Esophagus squamous epithelium (tissue), 5 donors: Measurements from ENCODE around the gene FBN3. TPM values are rescaled to one million over a fixed set of nuclear protein-coding genes. Genes with fewer than 3 reads are reported as not detected.

Experiments used
- DNase-seq: peaks from one replicate; lab custom pipeline; 2025; lab: John Stamatoyannopoulos, UW
- H3K27ac ChIP-seq, 4 donors: fragments of 200-600 bp; sonication (generic); one replicate each; pipeline ENCODE4 v1.5.1; 2016 to 2019; ENCODE audit warnings: mild to moderate bottlenecking in 1 of 4
- H3K27me3 ChIP-seq, 4 donors: fragments of 200-600 bp; sonication (generic); 1 replicate in 3 of 4; 2 replicates in 1 of 4; pipeline versions ENCODE4 v1.5.1 to v1.6.0; 2017 to 2021; ENCODE audit warnings: antibody characterized with exemption in 1 of 4
- H3K36me3 ChIP-seq, 3 donors: fragments of 200-600 bp; sonication (generic); one replicate each; pipeline ENCODE4 v1.5.1; 2016 to 2019
- H3K4me1 ChIP-seq, 3 donors: fragments of 200-600 bp; sonication (generic); one replicate each; pipeline ENCODE4 v1.5.1; 2017 to 2019
- H3K4me3 ChIP-seq, 4 donors: fragments of 200-600 bp; sonication (generic); 1 replicate in 3 of 4; 2 replicates in 1 of 4; pipeline ENCODE4 v1.5.1; 2016 to 2019; ENCODE audit warnings: mild to moderate bottlenecking in 2 of 4, moderate library complexity in 1 of 4
- H3K9me3 ChIP-seq, 3 donors: fragments of 200-600 bp; sonication (generic); one replicate each; pipeline ENCODE4 v1.5.1; 2016 to 2019
- POLR2A ChIP-seq, 4 donors: fragments of 450-650 bp; IDR thresholded peaks; one replicate each; pipeline ENCODE4 v1.6.1; 2017; ENCODE audit warnings: antibody characterized with exemption in 4 of 4, mild to moderate bottlenecking in 4 of 4, moderate library complexity in 3 of 4
- WGBS, 2 donors: methylation state at CpG; one replicate each; pipeline ENCODE4 v1.1.5; 2018; 5-methylcytosine and 5-hydroxymethylcytosine counted together
- intact Hi-C: fragments of 100-400 bp; cut with DNase I; formaldehyde crosslinking; loops from one replicate; pipeline ENCODE4 v1.15.0; 2022
- total RNA-seq, 4 donors: library from RNA; depleted of rRNA; stranded (reverse); fragments of >200 nt; gene quantifications; one replicate each; pipeline ENCODE4 v1.1.0, GENCODE V29; 2016
- TF ChIP-seq, protein P1 (sequence below), 6 experiments: fragments of 450-650 bp in 4 of 6; fragments of 200-600 bp in 2 of 6; sonication (generic) in 2 of 6; IDR thresholded peaks; one replicate each; pipeline ENCODE4 v1.5.1; 2016 to 2019; ENCODE audit warnings: antibody characterized with exemption in 6 of 6, mild to moderate bottlenecking in 4 of 6, moderate library complexity in 4 of 6
- donor health status: DM: yes; HTN: yes; CAD: no.

Gene FBN3
- total RNA-seq, 4 donors from 2014 or later = 0.09 TPM; not detected in 3

DNA sequence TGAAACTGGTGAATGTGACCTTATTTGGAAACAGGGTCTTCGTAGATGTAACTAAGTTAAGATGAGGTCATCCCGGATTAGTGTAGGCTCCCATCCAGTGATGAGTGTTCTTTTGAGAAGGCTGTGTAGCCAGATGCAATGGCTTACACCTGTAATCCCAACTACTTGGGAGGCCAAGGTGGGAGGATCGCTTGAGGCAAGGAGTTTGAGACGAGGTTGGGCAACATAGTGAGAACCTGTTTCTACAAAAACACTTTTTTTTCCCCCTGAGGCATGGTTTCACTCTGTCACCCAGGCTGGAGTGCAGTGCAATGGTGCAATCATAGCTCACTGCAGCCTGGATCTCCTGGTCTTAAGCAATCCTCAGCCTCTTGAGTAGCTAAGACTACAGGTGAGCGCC is 36.4 kb downstream of the FBN3 start:
- TF ChIP-seq, protein P1, sequence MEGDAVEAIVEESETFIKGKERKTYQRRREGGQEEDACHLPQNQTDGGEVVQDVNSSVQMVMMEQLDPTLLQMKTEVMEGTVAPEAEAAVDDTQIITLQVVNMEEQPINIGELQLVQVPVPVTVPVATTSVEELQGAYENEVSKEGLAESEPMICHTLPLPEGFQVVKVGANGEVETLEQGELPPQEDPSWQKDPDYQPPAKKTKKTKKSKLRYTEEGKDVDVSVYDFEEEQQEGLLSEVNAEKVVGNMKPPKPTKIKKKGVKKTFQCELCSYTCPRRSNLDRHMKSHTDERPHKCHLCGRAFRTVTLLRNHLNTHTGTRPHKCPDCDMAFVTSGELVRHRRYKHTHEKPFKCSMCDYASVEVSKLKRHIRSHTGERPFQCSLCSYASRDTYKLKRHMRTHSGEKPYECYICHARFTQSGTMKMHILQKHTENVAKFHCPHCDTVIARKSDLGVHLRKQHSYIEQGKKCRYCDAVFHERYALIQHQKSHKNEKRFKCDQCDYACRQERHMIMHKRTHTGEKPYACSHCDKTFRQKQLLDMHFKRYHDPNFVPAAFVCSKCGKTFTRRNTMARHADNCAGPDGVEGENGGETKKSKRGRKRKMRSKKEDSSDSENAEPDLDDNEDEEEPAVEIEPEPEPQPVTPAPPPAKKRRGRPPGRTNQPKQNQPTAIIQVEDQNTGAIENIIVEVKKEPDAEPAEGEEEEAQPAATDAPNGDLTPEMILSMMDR (IDR thresholded peaks at IDR 0.05) = no peak
- no peak for TF ChIP-seq POLR2A (IDR thresholded peaks at IDR 0.05)
- Histone ChIP-seq H3K4me1 (no peaks in the 10 kb centered on the region), H3K27ac (no peak overlapping the region), H3K9me3 (no peaks in the 10 kb centered on the region), H3K4me3 (no peak overlapping the region), H3K27me3 (peaks cover 0 to 18% (median 0%) of the 10 kb centered on the region in 4 donors), H3K36me3 (no peaks in the 10 kb centered on the region)
- intact Hi-C loops = no loop called here
- DNase-seq = no peak
- 36 to 45% methylated on average over 5 of the region's 5 CpGs for WGBS, 2 donors

DNA sequence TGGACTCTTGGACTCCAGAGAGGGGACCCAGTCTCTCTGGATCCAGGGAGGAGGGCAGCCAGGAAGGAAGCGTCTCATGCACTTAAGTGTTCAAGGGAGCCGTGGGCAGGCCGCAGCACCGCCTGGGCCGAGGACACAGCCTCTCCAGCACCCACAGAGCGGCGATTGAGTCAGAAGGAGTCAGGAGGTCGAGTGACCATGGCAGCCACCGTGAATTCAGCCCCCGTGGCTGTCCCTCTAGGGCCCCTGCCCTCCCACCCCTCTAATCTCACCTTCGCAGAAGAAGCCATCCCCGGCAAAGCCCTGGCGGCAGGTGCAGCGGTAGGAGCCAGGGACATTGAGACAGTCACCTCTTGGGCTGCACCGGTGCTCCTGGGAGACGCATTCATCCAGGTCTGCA is 38.0 kb downstream of the FBN3 start:
- Histone ChIP-seq H3K27me3 (peaks cover 0 to 26% (median 0%) of the 10 kb centered on the region in 4 donors), H3K9me3 (no peaks in the 10 kb centered on the region), H3K36me3 (no peaks in the 10 kb centered on the region), H3K27ac (no peak overlapping the region), H3K4me3 (no peak overlapping the region), H3K4me1 (no peaks in the 10 kb centered on the region)
- WGBS, 2 donors = 82% methylated on average over 7 of the region's 16 CpGs; no CpG with 5 or more reads in 1 of the 2 donors
- intact Hi-C loops = no loop called here
- DNase-seq = no peak
- no peak for TF ChIP-seq POLR2A (IDR thresholded peaks at IDR 0.05)
- TF ChIP-seq, protein P1 (IDR thresholded peaks at IDR 0.05) = no peak

DNA sequence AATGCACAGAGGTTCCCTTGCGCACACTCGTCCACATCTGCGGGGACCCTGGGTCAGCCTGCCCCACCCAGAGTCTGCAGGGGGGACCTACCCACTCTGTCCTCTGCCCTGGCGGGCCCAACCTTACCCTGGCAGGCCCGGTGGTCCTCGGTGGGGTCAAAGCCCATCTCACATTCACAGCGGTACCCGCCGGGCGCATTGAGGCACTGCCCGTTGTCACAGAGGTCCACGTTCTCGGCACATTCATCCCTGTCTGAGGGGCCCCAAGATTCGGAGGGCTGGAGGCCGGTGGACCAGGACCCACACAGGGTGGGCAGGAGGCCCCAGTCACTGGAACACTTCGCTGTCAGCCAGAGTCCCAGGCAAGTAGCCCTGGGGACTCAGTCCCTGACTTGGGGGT is 38.5 kb downstream of the FBN3 start:
- no peak for DNase-seq
- intact Hi-C loops = no loop called here
- 90% methylated on average over 2 of the region's 16 CpGs for WGBS, 2 donors

DNA sequence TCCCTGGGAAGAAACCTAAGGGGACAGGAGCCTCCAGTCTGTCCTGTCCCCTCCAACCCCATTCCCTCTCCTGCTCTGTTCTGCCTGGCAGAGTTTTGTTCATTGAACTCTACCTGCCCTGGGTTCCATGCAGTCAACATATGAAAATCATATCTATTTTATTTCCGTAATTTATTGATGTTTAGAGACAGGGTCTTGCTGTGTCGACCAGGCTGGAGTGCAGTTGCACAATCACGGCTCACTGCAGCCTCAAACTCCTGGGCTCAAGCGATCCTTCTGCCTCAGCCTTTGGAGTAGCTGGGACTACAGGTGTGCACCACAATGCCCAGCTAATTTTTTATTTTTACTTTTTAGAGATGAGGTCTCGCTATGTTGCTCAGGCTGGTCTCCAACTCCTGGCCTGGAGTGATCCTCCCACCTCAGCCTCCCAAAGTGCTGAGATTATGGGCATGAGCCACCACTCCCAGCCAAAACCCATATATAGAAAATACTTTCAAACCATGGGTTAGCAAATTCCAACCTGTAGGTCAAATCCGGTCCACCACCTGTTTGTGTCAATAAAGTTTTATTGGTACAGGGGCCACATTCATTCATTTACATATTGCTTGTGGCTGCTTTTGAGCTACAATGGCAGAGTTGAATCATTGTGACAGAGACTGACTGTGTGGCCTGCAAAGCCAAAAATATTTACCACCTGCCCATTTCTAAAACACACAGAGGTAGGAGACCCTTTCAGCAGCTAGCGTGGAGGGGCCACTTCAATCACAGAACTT is 39.3 kb downstream of the FBN3 start:
- no peaks in the 10 kb centered on the region for H3K9me3 ChIP-seq
- no peak overlapping the region for H3K4me3 ChIP-seq
- intact Hi-C loops = no loop called here
- TF ChIP-seq POLR2A (IDR thresholded peaks at IDR 0.05) = no peak
- TF ChIP-seq, protein P1 (IDR thresholded peaks at IDR 0.05) = no peak
- H3K36me3 ChIP-seq = no peaks in the 10 kb centered on the region
- DNase-seq = no peak
- WGBS, 2 donors = 86 to 90% methylated on average over 6 to 7 of the region's 7 CpGs
- H3K4me1 ChIP-seq = no peaks in the 10 kb centered on the region
- peaks cover 0 to 30% (median 0%) of the 10 kb centered on the region in 4 donors for H3K27me3 ChIP-seq
- H3K27ac ChIP-seq = no peak overlapping the region

More for the DNA sequence above, 38.5 kb downstream of the FBN3 start:
- H3K27me3 ChIP-seq = peaks cover 0 to 30% (median 0%) of the 10 kb centered on the region in 4 donors
- H3K9me3 ChIP-seq = no peaks in the 10 kb centered on the region
- TF ChIP-seq, protein P1 (IDR thresholded peaks at IDR 0.05) = no peak
- no peak for TF ChIP-seq POLR2A (IDR thresholded peaks at IDR 0.05)
- no peak overlapping the region for H3K27ac ChIP-seq
- H3K4me1 ChIP-seq = no peaks in the 10 kb centered on the region
- no peaks in the 10 kb centered on the region for H3K36me3 ChIP-seq
- no peak overlapping the region for H3K4me3 ChIP-seq

DNA sequence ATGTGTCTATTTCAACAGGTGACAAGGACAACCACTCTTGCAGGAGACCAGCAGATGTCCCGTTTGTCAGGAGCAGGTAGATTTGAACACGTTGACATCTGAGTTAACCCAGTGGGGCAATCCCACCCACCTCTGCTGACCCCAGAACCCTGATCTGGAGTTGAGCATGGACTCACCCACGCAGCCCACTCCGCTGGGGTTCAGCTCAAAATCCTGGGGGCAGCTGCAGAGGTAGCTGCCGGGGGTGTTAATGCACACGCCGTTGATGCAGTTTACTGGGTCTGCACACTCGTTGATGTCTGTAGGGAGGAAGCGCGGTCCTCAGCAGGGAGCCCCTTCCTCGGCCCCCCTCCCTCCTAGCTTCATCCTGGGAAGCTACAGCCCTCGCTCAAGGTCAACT is 39.9 kb downstream of the FBN3 start:
- 71 to 89% methylated on average over 3 to 12 of the region's 12 CpGs for WGBS, 2 donors
- Histone ChIP-seq H3K27me3 (peaks cover 0 to 30% (median 0%) of the 10 kb centered on the region in 4 donors), H3K9me3 (no peaks in the 10 kb centered on the region), H3K4me1 (no peaks in the 10 kb centered on the region), H3K36me3 (no peaks in the 10 kb centered on the region), H3K27ac (no peak overlapping the region), H3K4me3 (no peak overlapping the region)
- DNase-seq = no peak
- intact Hi-C loops = no loop called here
- no peak for TF ChIP-seq POLR2A (IDR thresholded peaks at IDR 0.05)
- TF ChIP-seq, protein P1 (IDR thresholded peaks at IDR 0.05) = no peak
